ENCODE results near the gene ADCK1. TPM values are rescaled to one million over a fixed set of nuclear protein-coding genes. Genes with fewer than 3 reads are reported as not detected.

Gene ADCK1
- total RNA-seq, 1 experiment from 2014 or later: 11.8 TPM

- no peak for DNase-seq (ENCODE audit: low spot score)
- in situ Hi-C loops (cut with HindIII; ENCODE audit: low sequenced_read_pairs): no loop called here
Measured at GRCh38 chr14:77970646-77971045, 170.7 kb downstream of the ADCK1 start.

GRCh38 chr14:77973246-77973645 is 173.3 kb downstream of the ADCK1 start:
- DNase-seq (ENCODE audit: low spot score): no peak
- in situ Hi-C loops (cut with HindIII; ENCODE audit: low sequenced_read_pairs): no loop called here

- DNase-seq (ENCODE audit: low spot score): no peak
- in situ Hi-C loops (cut with HindIII; ENCODE audit: low sequenced_read_pairs): no loop called here
Measured at GRCh38 chr14:77976591-77976990, 176.7 kb downstream of the ADCK1 start.

GRCh38 chr14:77979171-77979570 is 179.3 kb downstream of the ADCK1 start:
- in situ Hi-C loops (cut with HindIII; ENCODE audit: low sequenced_read_pairs): no loop called here
- DNase-seq (ENCODE audit: low spot score): no peak

- DNase-seq (ENCODE audit: low spot score): no peak
- in situ Hi-C loops (cut with HindIII; ENCODE audit: low sequenced_read_pairs): no loop called here
Measured at GRCh38 chr14:77979666-77980351, 179.9 kb downstream of the ADCK1 start.

- in situ Hi-C loops (cut with HindIII; ENCODE audit: low sequenced_read_pairs): no loop called here
- DNase-seq (ENCODE audit: low spot score): peak; percentile 3
Measured at GRCh38 chr14:77980475-77981321, 180.8 kb downstream of the ADCK1 start.

Other genes with a start within 250 kb of the ADCK1 start
- 17.9 and 20.6 TPM in 2 replicates for gene SPTLC2, start 183.5 kb upstream of the ADCK1 start, total RNA-seq (2014; rRNA removed; shearing (Covaris generic))
- 11.3 and 30.8 TPM in 2 replicates for gene ALKBH1, start 92.1 kb upstream of the ADCK1 start, total RNA-seq (2014; rRNA removed; shearing (Covaris generic))
- 400 and 448 TPM in 2 replicates for gene SLIRP, start 92.0 kb upstream of the ADCK1 start, total RNA-seq (2014; rRNA removed; shearing (Covaris generic))
- 50.4 and 91.2 TPM in 2 replicates for gene SNW1, start 39.0 kb upstream of the ADCK1 start, total RNA-seq (2014; rRNA removed; shearing (Covaris generic))

All from G401 (cell line).